Right ventricle myocardium superior (tissue), 1 donor: ENCODE measurements around the gene PPP1R15A. TPM values are rescaled to one million over a fixed set of nuclear protein-coding genes. Genes with fewer than 3 reads are reported as not detected.
"Not testable (repeated sequence)": the region's sequence is repeated elsewhere in the genome, so short reads cannot be mapped to it uniquely, and the experiment has no call there.

Source experiments
- ATAC-seq: fragments of 200-7000 bp; cut with Tn5 transposase; one replicate; pipeline ENCODE4 v1.9.1; 2020; ENCODE audit warnings: mild to moderate bottlenecking; ENCODE audit not compliant: poor library complexity
- DNase-seq: peaks from one replicate; pipeline ENCODE4 v3.0.0-alpha.2; 2020
- intact Hi-C: fragments of 100-400 bp; cut with DNase I; formaldehyde crosslinking; loops from one replicate; pipeline ENCODE4 v1.11.2; 2022
- total RNA-seq: library from RNA; stranded (reverse); fragmentation: NEBNext Ultra II Directional; extraction: Animal tissue kit (Norgen Biotek cat#: 25700); gene quantifications from one replicate; pipeline ENCODE4 v1.2.1, GENCODE V29; 2021
- donor health status: DM: no; HTN: yes; CAD: no; lungs with severe emphysema.

Gene PPP1R15A
- total RNA-seq, 1 donor from 2014 or later = 60.4 TPM

DNA sequence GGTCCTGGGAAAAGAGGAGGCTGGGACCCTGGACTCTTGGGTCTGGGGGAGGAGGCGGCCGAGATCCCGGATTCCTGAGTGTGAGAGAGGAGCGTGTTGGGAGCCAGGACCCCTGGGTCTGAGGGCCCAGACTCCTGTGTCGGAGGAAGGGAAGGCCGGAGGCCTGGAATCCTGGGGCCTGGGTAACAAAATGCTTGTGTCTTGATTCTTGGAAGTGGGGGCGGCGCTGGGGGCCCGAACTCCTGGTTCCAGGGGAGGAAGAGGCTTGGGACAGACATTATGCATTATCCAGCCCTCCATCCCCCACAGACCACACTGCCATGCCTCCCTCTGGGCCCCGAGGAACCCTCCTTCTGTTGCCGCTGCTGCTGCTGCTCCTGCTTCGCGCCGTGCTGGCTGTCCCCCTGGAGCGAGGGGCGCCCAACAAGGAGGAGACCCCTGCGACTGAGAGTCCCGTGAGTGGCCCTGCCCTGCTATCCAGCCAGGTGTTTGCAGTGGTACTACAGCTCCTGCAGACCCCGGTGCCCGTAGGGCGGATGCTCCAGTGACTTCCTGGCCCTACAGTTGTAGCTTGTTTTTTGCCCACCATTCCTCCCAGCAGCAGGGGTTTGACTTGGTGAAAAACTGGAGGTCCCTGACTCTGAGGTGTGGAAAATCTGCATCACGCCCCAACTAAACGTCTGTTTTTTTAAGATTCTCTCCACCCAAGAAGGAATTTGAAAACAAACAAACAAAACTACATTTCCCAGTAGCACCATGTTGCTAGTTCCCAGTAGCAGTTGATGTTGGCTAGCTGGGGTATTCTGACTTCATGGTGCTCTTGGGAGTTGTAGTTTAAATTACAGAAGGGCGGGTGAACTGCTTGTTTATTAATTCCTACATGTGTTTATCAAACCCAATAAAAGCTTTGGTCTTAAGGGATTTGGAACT lies 28.5 kb downstream of the PPP1R15A start:
- DNase-seq = peak; percentile 58
- peak; percentile 19 for ATAC-seq
- intact Hi-C loops = no loop called here

GRCh38 chr19:48902291-48902690 lies 30.1 kb downstream of the PPP1R15A start:
- ATAC-seq, DNase-seq, intact Hi-C loops: not testable (repeated sequence)

GRCh38 chr19:48903788-48904187 lies 31.6 kb downstream of the PPP1R15A start:
- ATAC-seq, intact Hi-C loops, DNase-seq: not testable (repeated sequence)

DNA sequence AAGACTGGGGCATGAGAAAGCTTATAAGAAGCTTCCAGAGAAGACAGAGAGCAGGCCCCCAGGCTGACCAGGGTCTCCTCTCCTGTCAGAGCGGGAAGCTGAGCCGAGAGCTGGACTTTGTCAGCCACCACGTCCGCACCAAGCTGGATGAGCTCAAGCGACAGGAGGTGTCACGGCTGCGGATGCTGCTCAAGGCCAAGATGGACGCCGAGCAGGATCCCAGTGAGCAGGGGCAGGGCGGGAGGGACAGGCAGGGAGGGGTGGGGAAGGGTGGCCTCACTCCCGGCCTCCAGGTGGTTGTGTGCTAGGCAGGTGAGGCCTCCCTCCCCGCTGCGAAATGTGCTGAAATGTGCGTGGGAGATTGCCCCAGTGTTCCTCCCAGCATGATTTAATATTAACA lies 33.4 kb downstream of the PPP1R15A start:
- ATAC-seq = no peak
- intact Hi-C loops = no loop called here
- DNase-seq = no peak

- ATAC-seq (no peak), DNase-seq (no peak)
- intact Hi-C loops = no loop called here
Observed at GRCh38 chr19:48906324-48906723, 34.1 kb downstream of the PPP1R15A start.

DNA sequence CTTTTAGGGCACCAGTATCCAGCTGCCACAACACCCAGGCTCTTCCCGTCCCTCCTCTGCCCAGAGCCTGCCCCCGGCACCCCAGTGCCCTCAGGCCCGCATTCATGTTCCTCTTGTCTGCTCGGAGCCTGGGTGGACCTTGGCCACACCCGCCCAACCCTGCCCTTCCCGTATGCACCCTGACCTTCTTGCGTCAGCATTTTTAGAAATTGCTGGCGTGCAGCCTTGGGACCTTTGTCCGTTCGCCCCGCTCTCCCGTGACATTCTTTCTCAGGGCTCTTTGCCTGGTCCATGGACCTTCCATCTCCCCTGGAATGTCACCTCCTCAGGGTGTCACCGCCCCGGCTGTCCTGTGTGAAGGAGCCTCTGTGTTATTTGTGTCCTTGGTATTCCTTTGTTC lies 35.5 kb downstream of the PPP1R15A start:
- no peak for ATAC-seq
- DNase-seq = peak; percentile 59
- intact Hi-C loops = no loop called here

DNA sequence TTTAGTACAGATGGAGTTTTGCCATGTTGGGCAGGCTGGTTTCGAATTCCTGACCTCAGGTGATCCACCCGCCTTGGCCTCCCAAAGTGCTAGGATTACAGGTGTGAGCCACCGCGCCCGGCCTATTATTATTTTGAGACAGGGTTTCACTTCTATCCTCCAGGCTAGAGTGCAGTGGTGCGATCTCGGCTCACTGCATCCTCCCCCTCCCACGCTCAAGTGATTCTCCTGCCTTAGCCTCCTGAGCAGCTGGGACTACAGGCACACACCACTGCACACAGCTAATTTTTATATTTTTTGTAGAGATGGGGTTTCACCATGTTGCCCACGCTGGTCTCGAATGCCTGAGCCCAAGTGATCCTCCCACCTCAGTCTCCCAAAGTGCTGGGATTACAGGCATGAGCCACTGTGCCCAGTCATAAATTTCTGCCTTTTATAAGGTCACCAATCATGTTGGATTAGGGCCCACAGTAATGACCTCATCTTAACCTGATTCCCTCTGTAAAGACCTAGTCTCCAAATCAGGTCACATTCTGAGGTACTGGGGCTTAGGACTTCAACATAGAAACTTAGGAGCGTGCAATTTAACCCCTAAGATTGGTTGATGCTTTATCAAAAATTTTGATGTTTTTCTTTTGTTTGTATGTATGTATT lies 37.3 kb downstream of the PPP1R15A start:
- DNase-seq, intact Hi-C loops, ATAC-seq: not testable (repeated sequence)

GRCh38 chr19:48910803-48911202 lies 38.6 kb downstream of the PPP1R15A start:
- DNase-seq = no peak
- intact Hi-C loops = no loop called here
- no peak for ATAC-seq

GRCh38 chr19:48913114-48913889 lies 41.1 kb downstream of the PPP1R15A start:
- intact Hi-C loops = no loop called here
- no peak for ATAC-seq
- no peak for DNase-seq

DNA sequence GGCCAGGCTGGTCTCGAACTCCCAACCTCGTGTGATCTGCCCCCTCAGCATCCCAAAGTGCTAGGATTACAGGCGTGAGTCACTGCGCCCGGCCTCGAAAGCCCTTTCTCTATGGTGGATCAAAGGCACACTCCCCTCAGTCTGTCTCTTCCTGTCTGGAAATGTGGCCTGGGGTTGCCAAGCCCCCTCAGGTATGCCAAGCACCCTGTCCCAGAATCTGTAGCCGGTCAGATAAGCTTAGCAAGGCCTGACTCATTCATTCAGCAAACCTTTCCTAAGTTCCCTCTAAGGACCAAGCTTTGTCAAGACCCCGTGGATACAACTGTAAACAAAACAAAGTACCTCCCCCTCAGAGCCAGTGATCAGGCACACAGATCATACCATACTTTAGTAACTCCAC lies 42.0 kb downstream of the PPP1R15A start:
- DNase-seq = no peak
- intact Hi-C loops = no loop called here

GRCh38 chr19:48915757-48916156 lies 43.5 kb downstream of the PPP1R15A start:
- DNase-seq = no peak
- intact Hi-C loops = no loop called here
- no peak for ATAC-seq

More for the DNA sequence above, 42.0 kb downstream of the PPP1R15A start:
- no peak for ATAC-seq

DNA sequence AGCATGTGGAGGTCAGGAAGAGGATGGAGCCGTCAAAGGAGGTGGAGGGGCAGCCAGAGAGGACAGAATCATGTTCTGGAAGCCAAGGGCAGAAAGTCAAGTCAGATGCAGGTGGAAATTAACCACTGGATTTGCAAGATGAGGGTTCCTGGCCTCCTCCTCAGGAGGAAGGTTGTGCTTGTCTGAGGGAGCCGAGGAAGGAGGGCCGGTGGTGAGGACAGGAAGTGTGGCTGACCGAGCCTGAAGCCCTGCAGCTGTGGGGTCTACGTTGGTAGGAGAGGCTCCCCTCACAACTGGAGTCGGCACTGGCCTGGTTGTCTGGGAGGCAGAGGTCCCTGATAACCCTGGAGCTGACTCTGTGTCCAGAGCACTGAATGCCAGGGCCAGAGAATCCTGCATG lies 45.9 kb downstream of the PPP1R15A start:
- no peak for DNase-seq
- no peak for ATAC-seq
- intact Hi-C loops = no loop called here

- DNase-seq = no peak
- intact Hi-C loops = no loop called here
- ATAC-seq = no peak
Observed at GRCh38 chr19:48918801-48919247, 46.6 kb downstream of the PPP1R15A start.

DNA sequence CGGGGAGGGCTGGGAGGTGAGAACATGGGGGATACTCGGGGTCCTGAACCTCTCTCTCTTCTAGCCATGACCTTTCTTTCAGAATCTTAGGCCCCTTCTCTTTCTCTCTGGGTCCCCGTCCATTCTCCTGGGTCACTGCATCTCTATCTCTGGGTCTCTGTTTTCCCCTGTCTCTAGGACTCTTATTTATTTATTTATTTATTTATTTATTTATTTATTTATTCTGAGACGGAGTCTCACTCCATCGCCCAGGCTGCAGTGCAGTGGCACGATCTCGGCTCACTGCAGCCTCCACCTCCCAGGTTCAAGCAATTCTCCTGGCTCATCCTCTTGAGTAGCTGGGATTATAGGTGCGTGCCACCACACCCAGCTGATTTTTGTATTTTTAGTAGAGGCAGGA lies 47.0 kb downstream of the PPP1R15A start:
- intact Hi-C loops, DNase-seq, ATAC-seq: not testable (repeated sequence)

DNA sequence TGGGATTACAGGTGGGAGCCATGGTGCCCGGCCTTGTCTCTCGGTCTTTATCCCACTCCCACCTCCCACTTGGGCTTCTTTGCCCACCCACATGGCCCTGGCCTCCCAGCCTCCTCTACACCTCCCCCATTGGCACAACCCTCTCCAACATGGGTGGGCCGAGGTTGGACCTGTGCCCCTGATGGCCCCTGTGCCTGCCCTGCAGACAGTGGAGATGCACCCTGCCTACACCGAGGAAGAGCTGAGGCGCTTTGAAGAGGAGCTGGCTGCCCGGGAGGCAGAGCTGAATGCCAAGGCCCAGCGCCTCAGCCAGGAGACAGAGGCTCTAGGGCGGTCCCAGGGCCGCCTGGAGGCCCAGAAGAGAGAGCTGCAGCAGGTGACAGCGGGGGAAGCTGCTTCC lies 48.7 kb downstream of the PPP1R15A start:
- intact Hi-C loops = no loop called here
- no peak for ATAC-seq
- no peak for DNase-seq

GRCh38 chr19:48921721-48922500 lies 49.7 kb downstream of the PPP1R15A start:
- ATAC-seq (no peak), DNase-seq (no peak)
- intact Hi-C loops = no loop called here

GRCh38 chr19:48922548-48923490 lies 50.6 kb downstream of the PPP1R15A start:
- DNase-seq (no peak), ATAC-seq (no peak)
- intact Hi-C loops = no loop called here
